Kidney (tissue), 14 donors: ENCODE data around the gene CKAP4. TPM values are rescaled to one million over a fixed set of nuclear protein-coding genes. Genes with fewer than 3 reads are reported as not detected.

ENCODE experiments used
- DNase-seq, 5 donors: peaks; one replicate each; pipeline ENCODE4 v3.0.0-alpha.2; 2013 to 2020
- FAIRE-seq: peaks from 2 replicates; lab custom pipeline; 2012; peaks lifted over from hg19 to GRCh38; lab: Jason Lieb, UNC
- H3K27ac ChIP-seq, 2 donors: one replicate each; pipeline ENCODE4 v1.7.0; 2013; ENCODE audit warnings: low read depth in 2 of 2, low read length in 2 of 2, inconsistent platforms in 1 of 2
- H3K27me3 ChIP-seq: one replicate; pipeline ENCODE4 v1.7.1; 2013; ENCODE audit warnings: low read length, inconsistent platforms; ENCODE audit not compliant: control insufficient read depth, insufficient read depth
- H3K36me3 ChIP-seq, 3 donors: one replicate each; pipeline versions ENCODE4 v1.7.0 to v1.7.1; 2013; ENCODE audit warnings: low read length in 3 of 3, control low read depth in 1 of 3, inconsistent platforms in 1 of 3; ENCODE audit not compliant: insufficient read depth in 3 of 3, control insufficient read depth in 2 of 3
- H3K4me1 ChIP-seq, 3 donors: one replicate each; pipeline versions ENCODE4 v1.7.0 to v1.7.1; 2013; ENCODE audit warnings: low read length in 3 of 3, inconsistent platforms in 1 of 3, low read depth in 1 of 3; ENCODE audit not compliant: control insufficient read depth in 2 of 3, insufficient read depth in 2 of 3
- H3K4me3 ChIP-seq, 3 donors: one replicate each; pipeline versions ENCODE4 v1.7.0 to v1.8.1; 2013; ENCODE audit warnings: low read length in 3 of 3, control low read depth in 1 of 3, inconsistent platforms in 1 of 3
- H3K9ac ChIP-seq, 3 donors: one replicate each; pipeline versions ENCODE4 v1.7.0 to v1.7.1; 2013; ENCODE audit warnings: low read length in 3 of 3, control low read depth in 1 of 3, inconsistent platforms in 1 of 3
- H3K9me3 ChIP-seq, 3 donors: one replicate each; pipeline versions ENCODE4 v1.7.0 to v1.7.1; 2013; ENCODE audit warnings: low read length in 3 of 3, control low read depth in 1 of 3, inconsistent platforms in 1 of 3; ENCODE audit not compliant: control insufficient read depth in 2 of 3, insufficient read depth in 1 of 3
- CTCF ChIP-seq: IDR thresholded peaks from 3 replicates; pipeline ENCODE4 v1.5.1; 2012; ENCODE audit warnings: mild to moderate bottlenecking, moderate library complexity, borderline replicate concordance; ENCODE audit not compliant: insufficient read depth; ENCODE audit errors: extremely low read depth
- intact Hi-C: fragments of 100-400 bp; cut with DNase I; formaldehyde crosslinking; loops from one replicate; pipeline ENCODE4 v1.11.1; 2022
- polyA plus RNA-seq: library from polyadenylated mRNA; stranded (reverse); fragments of 350-450 nt; fragmentation: Illumina TruSeq; extraction: RNeasy Lipid Tissue Mini Kit (QIAGEN cat#74804); gene quantifications from one replicate; pipeline ENCODE4 v1.2.3, GENCODE V29; 2014; ENCODE audit warnings: low read depth, low replicate concordance; ENCODE audit not compliant: insufficient read depth
- total RNA-seq: library from RNA; stranded (reverse); fragmentation: NEBNext Ultra II Directional; extraction: Animal tissue kit (Norgen Biotek cat#: 25700); gene quantifications from one replicate; pipeline ENCODE4 v1.2.1, GENCODE V29; 2021
- donor health status: control.
- donor health status: control.
- donor health status: control.
- donor health status: control.
- donor health status: control.
- donor health status: DM: yes; HTN: yes; CAD: no.
- donor health status: Normal renal cell carcinoma (clear cell type).

Gene CKAP4
- total and polyA plus RNA-seq, 2 donors from 2014 or later: 29.2 to 43.0 TPM

- no peak for DNase-seq
- Histone ChIP-seq H3K27me3 (no peaks in the 10 kb centered on the region), H3K36me3 (no peaks in the 10 kb centered on the region), H3K9ac (no peak overlapping the region), H3K27ac (no peak overlapping the region), H3K4me3 (no peak overlapping the region), H3K9me3 (no peaks in the 10 kb centered on the region), H3K4me1 (no peaks in the 10 kb centered on the region)
- no peak for FAIRE-seq
- no peak for TF ChIP-seq CTCF
- intact Hi-C loops: loop anchor here (10.0 kb wide), 1 partner anchor 800 kb away; no protein-coding TSS in a partner anchor
Measured at GRCh38 chr12:106224355-106224706, 23.5 kb downstream of the CKAP4 start.

GRCh38 chr12:106223485-106224354 lies 24.1 kb downstream of the CKAP4 start:
- TF ChIP-seq CTCF: peak; percentile 87
- H3K9ac ChIP-seq: no peak overlapping the region
- DNase-seq: peak; percentile 72 to 86 (median 84)
- no peaks in the 10 kb centered on the region for H3K36me3 ChIP-seq
- H3K27me3 ChIP-seq: no peaks in the 10 kb centered on the region
- FAIRE-seq: no peak
- no peaks in the 10 kb centered on the region for H3K9me3 ChIP-seq
- no peak overlapping the region for H3K27ac ChIP-seq
- no peaks in the 10 kb centered on the region for H3K4me1 ChIP-seq
- intact Hi-C loops: loop anchor here (10.0 kb wide), 1 partner anchor 799 kb away; no protein-coding TSS in a partner anchor
- H3K4me3 ChIP-seq: no peak overlapping the region

- no peak for TF ChIP-seq CTCF
- DNase-seq (peak in 1 of 5 donors; percentile 15), FAIRE-seq (no peak)
- Histone ChIP-seq H3K9me3 (peaks cover 0 to 4% (median 0%) of the 10 kb centered on the region in 3 donors), H3K9ac (no peak overlapping the region), H3K27ac (no peak overlapping the region), H3K4me1 (no peaks in the 10 kb centered on the region), H3K27me3 (no peaks in the 10 kb centered on the region), H3K36me3 (no peaks in the 10 kb centered on the region), H3K4me3 (no peak overlapping the region)
- intact Hi-C loops: loop anchor here (10.0 kb wide), 1 partner anchor 796 kb away; no protein-coding TSS in a partner anchor
Measured at GRCh38 chr12:106220536-106220935, 27.3 kb downstream of the CKAP4 start.
